ENCODE measurements around the gene HHIP.

The HHIP gene

GRCh38 chr4:144709793-144710525 is 64.0 kb downstream of the HHIP start:
- no peak for DNase-seq (ENCODE audit: low read depth)

GRCh38 chr4:144710526-144710912 is 64.6 kb downstream of the HHIP start:
- DNase-seq (ENCODE audit: low read depth): no peak

- DNase-seq (ENCODE audit: low read depth): no peak
Observed at GRCh38 chr4:144711700-144712456, 65.9 kb downstream of the HHIP start.

GRCh38 chr4:144712775-144713174 is 66.8 kb downstream of the HHIP start:
- no peak for DNase-seq (ENCODE audit: low read depth)

- DNase-seq (ENCODE audit: low read depth): no peak
Observed at GRCh38 chr4:144714166-144714565, 68.2 kb downstream of the HHIP start.

GRCh38 chr4:144715230-144715629 is 69.3 kb downstream of the HHIP start:
- DNase-seq (ENCODE audit: low read depth): no peak

GRCh38 chr4:144716778-144717177 is 70.8 kb downstream of the HHIP start:
- DNase-seq (ENCODE audit: low read depth): no peak

GRCh38 chr4:144718958-144719512 is 73.1 kb downstream of the HHIP start:
- no peak for DNase-seq (ENCODE audit: low read depth)

GRCh38 chr4:144720491-144720890 is 74.5 kb downstream of the HHIP start:
- no peak for DNase-seq (ENCODE audit: low read depth)

- DNase-seq (ENCODE audit: low read depth): no peak
Observed at GRCh38 chr4:144721994-144722393, 76.0 kb downstream of the HHIP start.

- no peak for DNase-seq (ENCODE audit: low read depth)
Observed at GRCh38 chr4:144723471-144723870, 77.5 kb downstream of the HHIP start.

GRCh38 chr4:144729175-144729574 is 83.2 kb downstream of the HHIP start:
- DNase-seq (ENCODE audit: low read depth): no peak

GRCh38 chr4:144732584-144733428 is 86.8 kb downstream of the HHIP start:
- DNase-seq (ENCODE audit: low read depth): no peak

- no peak for DNase-seq (ENCODE audit: low read depth)
Observed at GRCh38 chr4:144733566-144733965, 87.6 kb downstream of the HHIP start.

- DNase-seq (ENCODE audit: low read depth): no peak
Observed at GRCh38 chr4:144734522-144734921, 88.6 kb downstream of the HHIP start.

GRCh38 chr4:144738649-144739048 is 92.7 kb downstream of the HHIP start:
- DNase-seq (ENCODE audit: low read depth): no peak

GRCh38 chr4:144739511-144740033 is 93.6 kb downstream of the HHIP start:
- DNase-seq (ENCODE audit: low read depth): no peak

- no peak for DNase-seq (ENCODE audit: low read depth)
Observed at GRCh38 chr4:144740316-144740715, 94.4 kb downstream of the HHIP start.

GRCh38 chr4:144748814-144749555 is 103.0 kb downstream of the HHIP start:
- DNase-seq (ENCODE audit: low read depth): no peak

- DNase-seq (ENCODE audit: low read depth): no peak
Observed at GRCh38 chr4:144750348-144750747, 104.4 kb downstream of the HHIP start.
